Loucy (cell line): ENCODE data around the gene KANSL1L.

Source experiments
- EZH2phosphoT487 ChIP-seq: fragments of 200-600 bp; IDR thresholded peaks from 2 replicates; pipeline ENCODE4 v1.6.1; 2018; ENCODE audit warnings: antibody characterized with exemption, mild to moderate bottlenecking, moderate library complexity, borderline replicate concordance
- TF ChIP-seq, protein P1 (sequence below): fragments of 200-600 bp; sonication (generic); conservative IDR thresholded peaks from 2 replicates; pipeline ENCODE4 v1.5.1; 2014; ENCODE audit warnings: mild to moderate bottlenecking, antibody characterized with exemption, low read length

DNA sequence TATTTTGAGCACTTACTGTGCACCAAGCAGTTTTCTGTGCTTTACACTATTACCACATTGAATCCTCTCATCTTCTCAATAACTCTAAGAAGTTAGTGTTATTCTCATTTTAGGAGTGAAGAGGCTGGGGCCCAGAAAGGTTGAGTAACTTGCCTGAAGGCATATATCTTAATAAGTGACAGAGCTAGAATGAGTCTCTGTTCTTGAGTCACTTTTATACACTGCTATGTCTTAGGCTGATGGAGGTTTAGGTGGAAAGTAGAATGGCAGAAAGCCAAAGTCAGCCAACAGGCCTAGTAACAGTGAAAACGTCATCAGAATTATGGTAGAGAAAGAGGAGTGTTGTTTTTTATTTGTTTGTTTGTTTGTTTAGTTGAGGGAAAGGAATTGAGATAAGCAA, 196.6 kb downstream of the KANSL1L start:
- TF ChIP-seq, protein P1, sequence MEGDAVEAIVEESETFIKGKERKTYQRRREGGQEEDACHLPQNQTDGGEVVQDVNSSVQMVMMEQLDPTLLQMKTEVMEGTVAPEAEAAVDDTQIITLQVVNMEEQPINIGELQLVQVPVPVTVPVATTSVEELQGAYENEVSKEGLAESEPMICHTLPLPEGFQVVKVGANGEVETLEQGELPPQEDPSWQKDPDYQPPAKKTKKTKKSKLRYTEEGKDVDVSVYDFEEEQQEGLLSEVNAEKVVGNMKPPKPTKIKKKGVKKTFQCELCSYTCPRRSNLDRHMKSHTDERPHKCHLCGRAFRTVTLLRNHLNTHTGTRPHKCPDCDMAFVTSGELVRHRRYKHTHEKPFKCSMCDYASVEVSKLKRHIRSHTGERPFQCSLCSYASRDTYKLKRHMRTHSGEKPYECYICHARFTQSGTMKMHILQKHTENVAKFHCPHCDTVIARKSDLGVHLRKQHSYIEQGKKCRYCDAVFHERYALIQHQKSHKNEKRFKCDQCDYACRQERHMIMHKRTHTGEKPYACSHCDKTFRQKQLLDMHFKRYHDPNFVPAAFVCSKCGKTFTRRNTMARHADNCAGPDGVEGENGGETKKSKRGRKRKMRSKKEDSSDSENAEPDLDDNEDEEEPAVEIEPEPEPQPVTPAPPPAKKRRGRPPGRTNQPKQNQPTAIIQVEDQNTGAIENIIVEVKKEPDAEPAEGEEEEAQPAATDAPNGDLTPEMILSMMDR, result no peak
- TF ChIP-seq EZH2phosphoT487, result no peak
